Mononuclear cell (primary cell): ENCODE data around the gene SYK. TPM values are rescaled to one million over a fixed set of nuclear protein-coding genes. Genes with fewer than 3 reads are reported as not detected.

ENCODE experiments used
- H3K27me3 ChIP-seq: 2 replicates; pipeline ENCODE4 v1.6.0; 2011; ENCODE audit warnings: low read length, control low read depth; ENCODE audit not compliant: insufficient read depth
- H3K4me1 ChIP-seq: 2 replicates; pipeline ENCODE4 v1.5.1; 2011; ENCODE audit warnings: mild to moderate bottlenecking, low read length, control low read depth; ENCODE audit not compliant: insufficient read depth
- H3K4me3 ChIP-seq: 2 replicates; pipeline ENCODE4 v1.5.1; 2011; ENCODE audit warnings: mild to moderate bottlenecking, low read length, moderate library complexity
- H3K9me3 ChIP-seq: 2 replicates; pipeline ENCODE4 v1.5.1; 2011; ENCODE audit warnings: low read depth, mild to moderate bottlenecking, control low read depth, low read length
- total RNA-seq: library from RNA; depleted of rRNA; stranded (reverse); fragments of >200 nt; gene quantifications from one replicate; pipeline ENCODE4 v1.2.3, GENCODE V29; 2012

SYK gene
- total RNA-seq, 1 donor, result 38.9 TPM

- H3K4me1 ChIP-seq, result peaks cover 40% of the 10 kb centered on the region
- no peak overlapping the region for H3K4me3 ChIP-seq
- no peaks in the 10 kb centered on the region for H3K9me3 ChIP-seq
- no peaks in the 10 kb centered on the region for H3K27me3 ChIP-seq
These were observed 60.5 kb downstream of the SYK start for GRCh38 chr9:90861826-90862740.

GRCh38 chr9:90864779-90865178, 63.2 kb downstream of the SYK start:
- Histone ChIP-seq H3K9me3 (no peaks in the 10 kb centered on the region), H3K4me3 (no peak overlapping the region), H3K4me1 (peaks cover 20% of the 10 kb centered on the region), H3K27me3 (no peaks in the 10 kb centered on the region)

- Histone ChIP-seq H3K9me3 (no peaks in the 10 kb centered on the region), H3K4me3 (no peak overlapping the region), H3K27me3 (no peaks in the 10 kb centered on the region), H3K4me1 (peaks cover 9% of the 10 kb centered on the region)
These were observed 65.5 kb downstream of the SYK start for GRCh38 chr9:90867101-90867500.

GRCh38 chr9:90868555-90868954, 66.9 kb downstream of the SYK start:
- Histone ChIP-seq H3K4me3 (no peak overlapping the region), H3K4me1 (peaks cover 9% of the 10 kb centered on the region), H3K9me3 (no peaks in the 10 kb centered on the region), H3K27me3 (no peaks in the 10 kb centered on the region)

- Histone ChIP-seq H3K27me3 (no peaks in the 10 kb centered on the region), H3K4me1 (peaks cover 7% of the 10 kb centered on the region), H3K4me3 (no peak overlapping the region), H3K9me3 (no peaks in the 10 kb centered on the region)
These were observed 67.7 kb downstream of the SYK start for GRCh38 chr9:90869361-90869760.

- Histone ChIP-seq H3K4me1 (peaks cover 7% of the 10 kb centered on the region), H3K27me3 (no peaks in the 10 kb centered on the region), H3K4me3 (no peak overlapping the region), H3K9me3 (no peaks in the 10 kb centered on the region)
These were observed 69.2 kb downstream of the SYK start for GRCh38 chr9:90870621-90871326.

- peaks cover 7% of the 10 kb centered on the region for H3K4me1 ChIP-seq
- no peaks in the 10 kb centered on the region for H3K27me3 ChIP-seq
- H3K4me3 ChIP-seq, result no peak overlapping the region
- no peaks in the 10 kb centered on the region for H3K9me3 ChIP-seq
These were observed 69.8 kb downstream of the SYK start for GRCh38 chr9:90871327-90871935.

GRCh38 chr9:90872835-90873294, 71.2 kb downstream of the SYK start:
- Histone ChIP-seq H3K27me3 (no peaks in the 10 kb centered on the region), H3K9me3 (no peaks in the 10 kb centered on the region), H3K4me1 (peaks cover 7% of the 10 kb centered on the region), H3K4me3 (no peak overlapping the region)

GRCh38 chr9:90873422-90873821, 71.8 kb downstream of the SYK start:
- H3K4me3 ChIP-seq, result no peak overlapping the region
- no peaks in the 10 kb centered on the region for H3K27me3 ChIP-seq
- H3K4me1 ChIP-seq, result peaks cover 7% of the 10 kb centered on the region
- H3K9me3 ChIP-seq, result no peaks in the 10 kb centered on the region

GRCh38 chr9:90874194-90874593, 72.6 kb downstream of the SYK start:
- no peaks in the 10 kb centered on the region for H3K27me3 ChIP-seq

GRCh38 chr9:90878562-90878961, 76.9 kb downstream of the SYK start:
- H3K27me3 ChIP-seq, result no peaks in the 10 kb centered on the region
- no peaks in the 10 kb centered on the region for H3K4me1 ChIP-seq
- no peaks in the 10 kb centered on the region for H3K9me3 ChIP-seq
- no peak overlapping the region for H3K4me3 ChIP-seq

More at GRCh38 chr9:90874194-90874593, 72.6 kb downstream of the SYK start:
- Histone ChIP-seq H3K9me3 (no peaks in the 10 kb centered on the region), H3K4me3 (no peak overlapping the region), H3K4me1 (peaks cover 7% of the 10 kb centered on the region)

- no peak overlapping the region for H3K4me3 ChIP-seq
- no peaks in the 10 kb centered on the region for H3K9me3 ChIP-seq
- no peaks in the 10 kb centered on the region for H3K4me1 ChIP-seq
- no peaks in the 10 kb centered on the region for H3K27me3 ChIP-seq
These were observed 78.4 kb downstream of the SYK start for GRCh38 chr9:90880066-90880465.

- H3K9me3 ChIP-seq, result no peaks in the 10 kb centered on the region
- H3K4me1 ChIP-seq, result no peaks in the 10 kb centered on the region
- H3K27me3 ChIP-seq, result no peaks in the 10 kb centered on the region
- no peak overlapping the region for H3K4me3 ChIP-seq
These were observed 79.0 kb downstream of the SYK start for GRCh38 chr9:90880669-90881068.

GRCh38 chr9:90881648-90882047, 80.0 kb downstream of the SYK start:
- H3K4me3 ChIP-seq, result no peak overlapping the region

GRCh38 chr9:90882991-90883600, 81.5 kb downstream of the SYK start:
- no peaks in the 10 kb centered on the region for H3K4me1 ChIP-seq
- H3K4me3 ChIP-seq, result no peak overlapping the region
- H3K27me3 ChIP-seq, result no peaks in the 10 kb centered on the region
- no peaks in the 10 kb centered on the region for H3K9me3 ChIP-seq

More at GRCh38 chr9:90881648-90882047, 80.0 kb downstream of the SYK start:
- H3K9me3 ChIP-seq, result no peaks in the 10 kb centered on the region
- H3K27me3 ChIP-seq, result no peaks in the 10 kb centered on the region
- no peaks in the 10 kb centered on the region for H3K4me1 ChIP-seq
